Esophagus muscularis mucosa (tissue), 4 donors: ENCODE results near the gene REC114.

Experiments
- EP300 ChIP-seq: sonication (generic); formaldehyde crosslinking; IDR thresholded peaks from one replicate; pipeline ENCODE4 v1.6.1; 2017; ENCODE audit warnings: antibody characterized with exemption
- POLR2A ChIP-seq: fragments of 450-650 bp; IDR thresholded peaks from one replicate; pipeline ENCODE4 v1.6.1; 2017; ENCODE audit warnings: antibody characterized with exemption, moderate library complexity, mild to moderate bottlenecking, low read depth
- POLR2AphosphoS5 ChIP-seq, 2 donors: sonication (generic); formaldehyde crosslinking; IDR thresholded peaks; one replicate each; pipeline ENCODE4 v1.6.1; 2017; ENCODE audit warnings: antibody characterized with exemption in 2 of 2
- TF ChIP-seq, protein P1 (sequence below), 3 experiments: fragments of 200-600 bp in 2 of 3; fragments of 450-650 bp in 1 of 3; sonication (generic) in 2 of 3; IDR thresholded peaks; one replicate each; pipeline ENCODE4 v1.5.1; 2017 to 2019; ENCODE audit warnings: antibody characterized with exemption in 3 of 3, mild to moderate bottlenecking in 2 of 3, moderate library complexity in 1 of 3

GRCh38 chr15:73438651-73439050 lies 4.3 kb upstream of the REC114 start:
- TF ChIP-seq, protein P1, sequence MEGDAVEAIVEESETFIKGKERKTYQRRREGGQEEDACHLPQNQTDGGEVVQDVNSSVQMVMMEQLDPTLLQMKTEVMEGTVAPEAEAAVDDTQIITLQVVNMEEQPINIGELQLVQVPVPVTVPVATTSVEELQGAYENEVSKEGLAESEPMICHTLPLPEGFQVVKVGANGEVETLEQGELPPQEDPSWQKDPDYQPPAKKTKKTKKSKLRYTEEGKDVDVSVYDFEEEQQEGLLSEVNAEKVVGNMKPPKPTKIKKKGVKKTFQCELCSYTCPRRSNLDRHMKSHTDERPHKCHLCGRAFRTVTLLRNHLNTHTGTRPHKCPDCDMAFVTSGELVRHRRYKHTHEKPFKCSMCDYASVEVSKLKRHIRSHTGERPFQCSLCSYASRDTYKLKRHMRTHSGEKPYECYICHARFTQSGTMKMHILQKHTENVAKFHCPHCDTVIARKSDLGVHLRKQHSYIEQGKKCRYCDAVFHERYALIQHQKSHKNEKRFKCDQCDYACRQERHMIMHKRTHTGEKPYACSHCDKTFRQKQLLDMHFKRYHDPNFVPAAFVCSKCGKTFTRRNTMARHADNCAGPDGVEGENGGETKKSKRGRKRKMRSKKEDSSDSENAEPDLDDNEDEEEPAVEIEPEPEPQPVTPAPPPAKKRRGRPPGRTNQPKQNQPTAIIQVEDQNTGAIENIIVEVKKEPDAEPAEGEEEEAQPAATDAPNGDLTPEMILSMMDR (IDR thresholded peaks at IDR 0.05), result no peak
- TF ChIP-seq POLR2A (no peak), EP300 (no peak), POLR2AphosphoS5 (IDR thresholded peaks at IDR 0.05) (no peak)
